MG63 (cell line): ENCODE results near the gene TMEM164. TPM values are rescaled to one million over a fixed set of nuclear protein-coding genes. Genes with fewer than 3 reads are reported as not detected.

ENCODE experiments used
- DNase-seq: peaks from one replicate; pipeline ENCODE4 v3.0.0-alpha.2; 2020
- H3K27me3 ChIP-seq: fragments of 250-450 bp; sonication (Bioruptor Pico); 2 replicates; pipeline ENCODE4 v1.5.1; 2020; ENCODE audit warnings: mild to moderate bottlenecking, moderate library complexity
- H3K36me3 ChIP-seq: fragments of 250-450 bp; sonication (Bioruptor Pico); 2 replicates; pipeline ENCODE4 v1.5.1; 2020; ENCODE audit warnings: mild to moderate bottlenecking, moderate library complexity
- H3K4me3 ChIP-seq: fragments of 250-450 bp; sonication (Bioruptor Pico); 2 replicates; pipeline ENCODE4 v1.5.1; 2020; ENCODE audit warnings: mild to moderate bottlenecking, moderate library complexity
- H3K9me3 ChIP-seq: fragments of 250-450 bp; sonication (Bioruptor Pico); 2 replicates; pipeline ENCODE4 v1.5.1; 2020; ENCODE audit warnings: mild to moderate bottlenecking, moderate library complexity
- total RNA-seq: library from RNA; depleted of rRNA; stranded (reverse); fragments of >200 nt; shearing (Covaris generic); gene quantifications from 2 replicates; pipeline ENCODE4 v1.2.3, GENCODE V29; 2014; ENCODE audit warnings: low replicate concordance

TMEM164 gene
- total RNA-seq, 1 experiment from 2014 or later = 19.6 TPM

DNA sequence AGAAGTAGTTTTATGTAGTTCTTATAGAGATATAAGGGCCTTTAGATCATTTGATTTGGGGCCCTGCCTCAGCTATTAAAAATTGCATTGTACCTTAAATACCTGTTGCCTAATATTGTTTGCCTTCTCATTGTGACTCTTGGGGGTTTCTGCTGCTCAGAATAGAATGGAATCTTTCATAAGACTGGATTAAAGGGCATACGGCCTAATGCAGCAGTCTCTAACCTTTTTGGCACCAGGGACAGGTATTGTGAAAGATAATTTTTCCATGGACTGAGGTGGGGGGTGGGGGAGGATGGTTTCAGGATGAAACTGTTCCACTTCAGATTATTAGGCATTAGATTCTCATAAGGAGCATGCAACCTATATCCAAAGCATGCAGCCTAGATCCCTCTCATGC, 46.2 kb downstream of the TMEM164 start:
- H3K27me3 ChIP-seq = no peaks in the 10 kb centered on the region
- H3K4me3 ChIP-seq = no peak overlapping the region
- H3K9me3 ChIP-seq = no peaks in the 10 kb centered on the region
- DNase-seq = no peak
- H3K36me3 ChIP-seq = no peaks in the 10 kb centered on the region

DNA sequence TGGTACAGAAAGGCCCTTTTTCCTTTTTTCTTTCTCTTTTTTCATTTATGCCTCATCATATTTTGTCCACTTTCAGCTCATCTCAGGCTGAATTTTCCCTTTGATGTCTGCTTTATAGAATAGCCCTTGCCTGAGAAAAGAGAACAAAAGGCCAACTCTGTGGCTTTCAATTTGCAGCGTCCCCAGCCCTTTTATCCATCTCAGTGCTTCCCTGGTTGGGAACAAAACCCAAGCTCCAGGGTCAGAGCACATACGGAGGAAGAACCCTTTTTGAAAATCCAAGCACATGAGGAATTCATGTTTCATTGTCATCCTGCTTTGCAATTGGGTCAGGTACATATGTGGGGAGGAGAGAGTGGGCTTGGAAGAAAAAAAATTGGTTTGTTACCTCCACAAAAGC, 47.5 kb downstream of the TMEM164 start:
- Histone ChIP-seq H3K9me3 (no peaks in the 10 kb centered on the region), H3K36me3 (no peaks in the 10 kb centered on the region), H3K4me3 (no peak overlapping the region), H3K27me3 (no peaks in the 10 kb centered on the region)
- DNase-seq = no peak

DNA sequence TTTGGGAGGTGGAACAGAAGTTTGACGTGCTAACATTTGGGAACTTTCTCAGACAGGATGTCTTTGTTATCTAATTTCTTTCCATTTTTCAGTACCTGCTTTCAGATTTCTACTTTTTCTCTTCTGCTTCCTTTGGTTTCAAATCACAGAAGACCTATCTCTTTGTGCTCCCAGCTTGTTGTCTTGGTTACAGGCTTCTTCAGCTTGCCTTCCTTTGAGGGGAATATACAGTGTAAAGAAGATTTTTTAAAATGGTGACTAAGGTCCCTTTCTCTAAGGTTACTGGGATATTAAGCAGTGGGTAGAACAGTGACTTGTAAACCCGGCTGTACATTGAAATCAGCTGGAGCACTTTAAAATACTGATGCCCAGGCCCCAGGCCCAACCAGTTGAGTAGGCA, 48.0 kb downstream of the TMEM164 start:
- DNase-seq = no peak
- no peak overlapping the region for H3K4me3 ChIP-seq
- no peaks in the 10 kb centered on the region for H3K27me3 ChIP-seq
- no peaks in the 10 kb centered on the region for H3K36me3 ChIP-seq
- H3K9me3 ChIP-seq = no peaks in the 10 kb centered on the region

DNA sequence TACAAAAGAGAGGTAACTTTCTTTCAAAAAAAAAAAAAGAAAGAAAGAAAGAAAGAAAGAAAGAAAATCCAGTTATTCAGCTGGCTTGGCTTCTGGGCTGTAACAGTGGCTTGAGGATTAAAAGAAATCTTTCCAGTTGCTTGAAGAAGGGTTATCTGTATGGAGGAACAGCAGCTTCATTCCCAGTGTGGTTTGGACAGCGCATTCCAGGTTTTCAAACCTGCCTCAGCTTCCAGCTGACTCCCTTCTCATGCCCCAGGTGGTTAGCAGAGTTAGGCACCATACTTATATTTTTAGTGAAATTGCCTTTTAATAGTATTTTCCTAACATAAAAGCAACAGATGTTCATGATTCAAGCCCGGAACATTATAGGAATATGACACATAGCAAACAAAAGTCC, 48.6 kb downstream of the TMEM164 start:
- Histone ChIP-seq H3K4me3 (no peak overlapping the region), H3K9me3 (no peaks in the 10 kb centered on the region), H3K36me3 (no peaks in the 10 kb centered on the region), H3K27me3 (no peaks in the 10 kb centered on the region)
- DNase-seq = no peak

DNA sequence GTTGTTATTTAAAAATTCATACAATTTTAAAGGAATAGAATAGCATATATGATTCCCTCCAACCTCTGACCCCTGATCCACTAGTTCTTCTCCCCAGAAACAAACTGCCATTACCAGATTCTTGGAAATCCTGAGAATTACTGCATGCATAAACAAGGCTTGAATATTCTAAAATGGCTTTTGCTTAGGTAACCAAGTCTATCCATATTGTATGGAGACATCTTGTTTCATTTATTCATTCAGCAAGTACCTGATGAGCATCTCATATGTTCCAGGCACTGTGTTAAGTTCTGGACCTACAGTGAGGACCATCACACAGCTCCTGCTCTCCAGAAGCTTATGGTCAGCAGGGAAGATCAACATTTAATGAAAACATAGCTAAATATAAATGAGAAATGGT, 49.4 kb downstream of the TMEM164 start:
- no peak for DNase-seq
- no peak overlapping the region for H3K4me3 ChIP-seq
- no peaks in the 10 kb centered on the region for H3K36me3 ChIP-seq
- H3K27me3 ChIP-seq = no peaks in the 10 kb centered on the region
- no peaks in the 10 kb centered on the region for H3K9me3 ChIP-seq

DNA sequence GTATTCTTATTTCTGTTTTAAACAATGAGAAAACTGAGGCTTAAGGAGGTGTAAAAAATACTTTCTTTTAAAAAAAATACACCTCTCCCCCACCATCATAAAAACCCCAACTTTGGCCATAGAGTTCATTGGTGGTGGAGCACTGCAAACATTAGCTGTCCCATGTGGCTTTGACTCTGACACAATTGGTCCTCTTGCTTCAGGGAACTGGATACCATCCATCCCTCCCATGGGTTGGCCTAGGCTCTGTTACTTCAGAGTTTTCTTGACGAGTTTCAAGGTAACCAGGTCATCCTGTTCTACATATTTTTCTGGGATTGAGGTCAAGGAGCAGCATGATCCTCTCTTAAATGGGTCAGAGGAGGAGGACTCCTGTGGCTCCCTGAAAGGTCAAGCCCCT, 50.5 kb downstream of the TMEM164 start:
- H3K36me3 ChIP-seq = no peaks in the 10 kb centered on the region
- H3K27me3 ChIP-seq = no peaks in the 10 kb centered on the region
- no peak for DNase-seq
- no peaks in the 10 kb centered on the region for H3K9me3 ChIP-seq
- no peak overlapping the region for H3K4me3 ChIP-seq

DNA sequence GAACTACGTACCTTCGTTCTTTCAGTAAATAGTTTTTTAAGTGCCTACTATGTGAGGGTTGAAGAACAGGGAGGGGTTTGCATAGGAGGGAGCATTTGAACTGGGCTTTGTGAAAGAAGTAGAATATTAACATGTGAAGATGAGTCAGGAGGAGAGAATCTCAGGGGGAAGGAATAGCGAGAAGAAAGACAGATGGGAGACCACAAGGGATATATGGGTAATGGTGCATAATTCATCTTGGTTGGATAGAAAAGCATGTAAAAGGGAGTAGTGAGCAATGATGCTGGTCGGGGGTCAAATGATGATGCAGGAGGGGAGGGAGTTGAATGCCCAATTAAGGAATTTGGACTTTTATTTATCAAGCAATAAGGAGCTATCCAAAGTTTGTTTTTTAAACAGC, 52.7 kb downstream of the TMEM164 start:
- Histone ChIP-seq H3K36me3 (no peaks in the 10 kb centered on the region), H3K9me3 (no peaks in the 10 kb centered on the region), H3K27me3 (no peaks in the 10 kb centered on the region), H3K4me3 (no peak overlapping the region)
- no peak for DNase-seq

DNA sequence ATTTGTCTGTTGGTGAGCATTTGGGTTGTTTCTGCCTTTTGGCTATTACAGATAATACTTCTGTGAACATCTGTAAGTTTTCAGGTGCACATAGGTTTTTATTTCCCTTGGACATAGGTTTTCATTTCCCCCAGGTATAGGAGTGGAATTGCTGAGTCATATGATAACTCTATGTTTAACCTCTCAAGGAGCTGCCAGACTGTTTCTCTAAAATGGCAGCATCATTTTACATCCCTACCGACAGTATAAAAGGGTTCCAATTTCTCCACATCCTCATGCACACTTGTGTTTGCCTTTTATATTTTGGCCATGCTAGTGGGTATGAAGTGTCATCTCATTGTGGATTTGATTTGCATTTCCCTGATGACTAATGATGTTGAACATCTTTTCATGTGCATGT, 53.5 kb downstream of the TMEM164 start:
- no peak for DNase-seq
- no peaks in the 10 kb centered on the region for H3K36me3 ChIP-seq
- no peaks in the 10 kb centered on the region for H3K9me3 ChIP-seq
- H3K4me3 ChIP-seq = no peak overlapping the region
- no peaks in the 10 kb centered on the region for H3K27me3 ChIP-seq

DNA sequence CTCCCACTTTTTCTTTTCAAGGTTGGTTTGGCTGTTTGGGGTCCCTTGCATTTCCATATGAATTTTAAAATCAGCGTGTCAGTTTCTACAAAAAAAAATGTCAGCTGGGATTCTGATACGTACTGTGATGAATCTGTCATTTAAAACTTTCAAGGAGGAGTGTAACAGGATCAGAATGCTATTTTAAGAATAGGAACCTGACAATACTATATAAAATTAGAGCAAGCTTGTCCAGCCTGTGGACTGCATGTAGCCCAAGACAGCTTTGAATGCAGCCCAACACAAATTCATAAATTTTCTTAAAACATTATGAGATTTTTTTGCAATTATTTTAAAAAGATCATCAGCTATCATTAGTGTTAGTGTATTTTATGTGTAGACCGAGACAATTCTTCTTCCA, 56.5 kb downstream of the TMEM164 start:
- no peak overlapping the region for H3K4me3 ChIP-seq
- DNase-seq = no peak
- no peaks in the 10 kb centered on the region for H3K27me3 ChIP-seq
- H3K36me3 ChIP-seq = no peaks in the 10 kb centered on the region
- no peaks in the 10 kb centered on the region for H3K9me3 ChIP-seq

DNA sequence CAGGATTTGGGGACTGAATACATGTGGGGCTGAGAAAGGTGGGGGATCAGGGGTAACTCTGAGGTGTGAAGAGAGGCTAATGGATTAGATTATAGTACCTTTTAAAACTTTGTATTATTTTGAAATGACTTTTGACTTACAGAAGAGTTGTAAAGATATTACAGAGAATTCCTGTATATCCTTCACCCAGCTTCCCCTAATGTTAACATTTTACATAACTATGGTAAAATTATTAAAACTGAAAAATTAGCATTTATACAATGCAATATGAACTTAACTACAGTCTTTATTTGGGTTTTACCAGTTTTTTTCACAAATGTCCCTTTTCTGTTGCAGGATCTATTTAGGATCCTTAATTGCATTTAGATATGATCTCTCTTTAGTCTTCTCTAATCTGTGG, 57.4 kb downstream of the TMEM164 start:
- no peaks in the 10 kb centered on the region for H3K36me3 ChIP-seq
- H3K27me3 ChIP-seq = no peaks in the 10 kb centered on the region
- no peak overlapping the region for H3K4me3 ChIP-seq
- H3K9me3 ChIP-seq = no peaks in the 10 kb centered on the region
- DNase-seq = no peak

DNA sequence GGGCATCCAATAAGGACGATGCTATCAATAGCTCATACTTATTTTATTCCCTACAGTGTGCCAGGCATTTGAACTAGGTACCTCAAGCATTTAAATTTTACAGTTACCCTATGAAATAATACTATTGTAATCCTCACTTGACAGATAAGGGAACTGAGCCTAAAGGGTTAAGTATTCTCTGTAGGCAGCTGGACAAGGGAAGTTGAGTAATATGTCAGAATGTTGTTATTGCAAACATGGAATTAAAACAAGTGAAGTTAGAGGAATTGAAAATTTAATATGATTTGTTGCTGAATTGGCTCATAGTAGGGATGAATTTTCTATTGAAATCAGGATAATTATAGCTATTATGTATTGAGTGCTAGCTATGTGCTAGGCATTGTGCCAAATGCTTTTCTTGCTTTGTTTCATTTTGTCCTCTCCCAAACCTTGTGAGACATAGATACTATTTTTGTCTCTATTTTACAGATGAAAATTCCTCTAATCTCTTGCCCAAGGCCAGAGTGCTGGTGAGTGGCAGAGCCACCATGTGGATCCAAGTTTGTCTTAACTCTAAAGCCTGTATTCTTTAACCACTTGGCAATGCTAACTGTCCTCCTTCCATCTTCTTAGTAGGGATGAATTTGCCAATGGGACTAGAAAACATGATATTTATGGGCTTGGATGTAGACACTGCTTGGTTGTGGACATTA, 58.1 kb downstream of the TMEM164 start:
- H3K36me3 ChIP-seq = no peaks in the 10 kb centered on the region
- no peak for DNase-seq
- no peak overlapping the region for H3K4me3 ChIP-seq
- no peaks in the 10 kb centered on the region for H3K9me3 ChIP-seq
- H3K27me3 ChIP-seq = no peaks in the 10 kb centered on the region

DNA sequence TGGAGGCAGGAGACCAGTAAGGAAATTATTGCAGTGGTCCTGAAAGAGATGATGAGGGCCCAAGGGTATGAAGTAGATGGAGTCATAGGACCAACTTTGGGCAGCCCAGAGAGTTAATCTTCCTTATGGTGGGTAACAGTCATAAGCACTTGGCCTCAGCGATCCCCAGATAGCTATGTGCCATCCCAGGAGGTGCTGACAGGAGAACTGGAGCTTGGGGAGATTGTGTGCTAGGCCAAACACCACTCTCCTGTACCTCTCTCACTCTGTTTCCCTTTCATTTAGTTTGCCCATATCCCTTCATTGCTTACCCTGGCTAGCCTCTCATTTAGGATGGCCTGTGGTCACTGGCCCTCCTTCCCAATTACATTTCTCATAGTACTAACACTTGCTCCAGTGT, 60.0 kb downstream of the TMEM164 start:
- Histone ChIP-seq H3K36me3 (no peaks in the 10 kb centered on the region), H3K27me3 (no peaks in the 10 kb centered on the region), H3K9me3 (no peaks in the 10 kb centered on the region), H3K4me3 (no peak overlapping the region)
- no peak for DNase-seq

DNA sequence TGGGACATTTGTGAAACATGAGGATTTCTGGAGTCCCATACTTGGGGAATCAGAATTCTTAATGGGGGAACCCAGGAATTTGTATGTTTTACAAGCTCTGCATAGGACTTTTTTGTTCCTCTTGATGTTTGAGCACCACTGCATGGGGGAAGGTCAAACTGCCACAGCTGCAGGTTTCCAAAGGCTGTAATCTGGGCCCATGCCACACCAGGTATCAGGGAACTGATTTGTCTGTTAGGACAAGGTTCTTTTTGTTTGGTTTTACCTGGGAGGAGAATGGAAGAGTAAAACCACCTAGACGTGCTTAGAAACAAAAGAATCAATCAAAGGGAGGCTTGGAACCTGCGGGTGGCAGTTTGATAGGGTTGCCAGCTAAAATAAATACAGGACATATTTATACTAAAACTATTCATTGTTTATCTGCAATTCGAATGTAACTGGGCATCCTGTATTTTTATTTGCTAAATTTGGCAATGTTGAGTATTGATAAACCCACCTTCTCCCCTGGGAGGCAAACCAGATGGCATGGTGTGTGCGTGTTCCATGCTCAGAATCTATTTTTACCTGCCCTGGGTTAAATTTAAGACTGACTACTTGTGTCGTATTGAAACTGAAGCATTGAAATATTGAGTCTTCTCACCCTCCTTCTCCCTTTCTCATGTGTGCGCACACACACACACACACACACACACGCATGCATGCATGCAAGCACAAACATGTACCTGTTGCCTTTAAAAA, 63.7 kb downstream of the TMEM164 start:
- Histone ChIP-seq H3K4me3 (no peak overlapping the region), H3K27me3 (no peaks in the 10 kb centered on the region), H3K36me3 (no peaks in the 10 kb centered on the region), H3K9me3 (no peaks in the 10 kb centered on the region)
- DNase-seq = no peak

DNA sequence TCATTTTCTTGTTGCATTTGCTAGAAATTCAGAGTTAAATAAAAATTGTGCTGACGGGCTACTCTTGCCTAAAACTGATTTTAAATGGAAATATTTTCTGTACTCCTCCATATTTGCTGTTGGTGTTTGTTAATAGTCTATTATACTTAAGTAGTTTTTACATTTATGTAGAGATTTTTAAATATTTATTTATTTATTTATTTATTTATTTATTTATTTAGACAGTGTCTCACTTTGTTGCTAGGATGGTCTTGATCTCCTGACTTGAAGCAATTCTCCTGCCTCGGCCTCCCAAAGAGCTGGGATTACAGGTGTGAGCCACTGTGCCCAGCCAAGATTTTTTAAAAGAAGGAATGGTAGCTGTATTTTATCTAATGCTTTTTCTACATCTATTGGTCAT, 68.1 kb downstream of the TMEM164 start:
- no peak for DNase-seq
- Histone ChIP-seq H3K9me3 (no peaks in the 10 kb centered on the region), H3K27me3 (no peaks in the 10 kb centered on the region), H3K4me3 (no peak overlapping the region), H3K36me3 (no peaks in the 10 kb centered on the region)

DNA sequence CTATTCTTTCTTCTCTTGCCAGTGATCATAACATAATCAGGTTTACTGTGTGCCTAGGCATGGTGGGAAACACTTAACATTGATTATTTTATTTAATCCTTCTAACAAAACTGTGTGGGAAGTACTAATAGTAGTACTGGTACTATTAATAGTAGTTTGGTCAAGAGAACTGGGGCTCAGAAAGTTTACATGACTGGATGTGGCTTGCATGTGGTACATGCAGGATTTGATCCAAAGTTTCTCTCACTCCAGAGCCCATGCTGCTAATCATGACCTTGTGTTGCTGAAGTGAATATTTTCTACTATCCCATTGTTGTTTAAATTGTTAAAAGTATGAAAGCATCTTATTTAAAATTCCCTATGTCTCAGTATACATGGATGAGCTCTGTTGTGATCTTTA, 78.4 kb downstream of the TMEM164 start:
- Histone ChIP-seq H3K9me3 (no peaks in the 10 kb centered on the region), H3K36me3 (no peaks in the 10 kb centered on the region), H3K4me3 (no peak overlapping the region), H3K27me3 (no peaks in the 10 kb centered on the region)
- DNase-seq = no peak

DNA sequence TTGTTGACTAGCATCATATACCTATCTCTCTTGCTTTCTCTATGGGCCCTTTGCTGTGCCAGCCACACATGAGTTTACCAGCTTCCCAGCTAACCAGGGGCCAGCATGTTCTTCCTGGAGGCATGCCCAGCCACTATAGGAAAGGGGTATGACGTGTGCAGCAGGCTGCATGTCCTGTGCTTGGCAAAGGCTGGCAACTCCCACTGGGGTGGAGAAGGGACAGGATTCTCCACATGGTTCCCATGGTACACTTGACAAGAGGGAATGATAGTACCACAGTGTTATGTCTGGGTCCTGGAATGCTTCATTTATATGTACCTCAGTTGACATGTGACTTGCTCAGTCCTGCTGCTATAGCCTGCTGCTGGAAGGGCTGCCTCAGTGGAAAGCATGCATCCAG, 78.8 kb downstream of the TMEM164 start:
- H3K27me3 ChIP-seq = no peaks in the 10 kb centered on the region
- H3K9me3 ChIP-seq = no peaks in the 10 kb centered on the region
- no peak overlapping the region for H3K4me3 ChIP-seq
- DNase-seq = peak; percentile 71
- H3K36me3 ChIP-seq = no peaks in the 10 kb centered on the region

DNA sequence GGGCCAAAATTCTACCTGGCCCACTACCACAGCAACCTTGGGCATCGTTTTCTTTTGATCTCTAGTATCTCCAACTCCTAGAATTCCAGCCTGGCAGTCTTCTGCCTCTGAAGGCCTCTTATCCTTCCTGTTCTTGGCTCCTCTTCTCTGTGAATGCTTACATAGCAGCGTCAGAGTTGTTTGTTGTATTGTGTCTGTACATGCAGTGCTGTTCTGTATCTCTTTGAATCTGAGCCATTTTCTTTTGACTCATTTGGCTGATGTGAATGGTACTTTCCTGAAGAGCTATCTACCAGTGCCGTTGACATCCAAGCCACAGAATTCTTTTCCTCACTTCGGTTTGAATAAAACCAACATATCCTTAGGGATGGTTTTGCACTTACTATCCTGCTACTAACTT, 79.2 kb downstream of the TMEM164 start:
- DNase-seq = peak; percentile 55
- Histone ChIP-seq H3K9me3 (no peaks in the 10 kb centered on the region), H3K36me3 (no peaks in the 10 kb centered on the region), H3K27me3 (no peaks in the 10 kb centered on the region), H3K4me3 (no peak overlapping the region)

DNA sequence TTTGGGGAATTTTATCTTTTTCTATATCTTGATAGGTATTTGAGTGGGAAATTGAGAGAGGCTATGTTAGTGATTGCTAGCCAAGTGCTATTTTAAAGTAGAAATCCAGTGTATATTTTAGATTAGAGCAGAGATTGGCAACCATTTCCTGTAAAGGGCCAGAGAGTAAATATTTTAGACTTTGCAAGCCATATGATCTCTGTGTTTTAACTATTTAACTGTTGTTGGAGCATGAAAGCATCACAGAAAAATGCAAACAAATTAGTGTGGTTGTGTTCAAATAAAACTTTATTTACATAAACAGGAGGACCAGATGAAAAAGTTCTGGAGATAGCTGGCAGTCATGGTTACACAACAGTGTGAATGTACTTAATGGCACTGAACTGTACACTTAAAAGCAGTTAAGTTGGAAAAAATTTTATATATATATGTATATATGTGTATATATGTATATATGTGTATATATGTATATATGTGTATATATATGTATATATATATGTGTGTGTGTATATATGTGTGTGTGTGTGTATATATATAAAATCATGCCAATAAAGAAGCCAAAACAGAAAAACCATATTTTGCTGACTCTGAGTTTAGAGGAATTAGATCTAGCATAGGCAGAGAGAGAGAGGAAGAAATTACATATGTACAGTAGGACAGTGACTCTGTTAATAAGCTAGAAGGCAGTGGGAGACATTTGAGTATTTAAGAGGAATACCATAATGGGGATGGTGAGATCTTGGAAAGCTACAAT, 83.4 kb downstream of the TMEM164 start:
- Histone ChIP-seq H3K4me3 (no peak overlapping the region), H3K9me3 (no peaks in the 10 kb centered on the region), H3K36me3 (no peaks in the 10 kb centered on the region), H3K27me3 (no peaks in the 10 kb centered on the region)
- DNase-seq = no peak
